Inflammatory macrophage treated with lipopolysaccharide for 1 hour (primary cell): ENCODE measurements around the gene TRDN.
"Not testable (repeated sequence)": the region's sequence is repeated elsewhere in the genome, so short reads cannot be mapped to it uniquely, and the experiment has no call there.

Experiments
- DNase-seq, 2 donors: peaks; one replicate each; pipeline ENCODE4 v3.0.0-alpha.2; 2020 to 2022

TRDN gene

GRCh38 chr6:123393331-123393730 is 243.4 kb downstream of the TRDN start:
- no peak for DNase-seq

DNA sequence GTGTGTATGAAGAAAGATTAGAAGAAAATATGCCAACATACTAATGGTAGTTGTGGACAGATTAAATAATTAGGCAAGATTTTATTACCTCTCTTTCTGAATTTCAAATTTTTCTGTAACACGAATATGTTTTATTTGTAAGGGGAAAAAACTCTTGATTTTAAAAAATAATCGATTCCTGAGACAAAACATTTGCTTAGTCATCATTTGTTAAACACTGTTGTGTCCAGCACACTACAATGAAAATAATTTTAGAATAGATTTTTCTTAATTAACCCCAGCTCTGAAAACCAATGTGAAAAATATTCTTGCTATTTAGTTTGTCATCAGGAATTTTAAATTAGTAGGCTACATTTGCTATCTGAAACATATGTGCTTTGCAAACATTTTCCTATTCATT is 253.0 kb downstream of the TRDN start:
- DNase-seq: no peak

GRCh38 chr6:123380257-123380656 is 256.5 kb downstream of the TRDN start:
- DNase-seq: no peak

DNA sequence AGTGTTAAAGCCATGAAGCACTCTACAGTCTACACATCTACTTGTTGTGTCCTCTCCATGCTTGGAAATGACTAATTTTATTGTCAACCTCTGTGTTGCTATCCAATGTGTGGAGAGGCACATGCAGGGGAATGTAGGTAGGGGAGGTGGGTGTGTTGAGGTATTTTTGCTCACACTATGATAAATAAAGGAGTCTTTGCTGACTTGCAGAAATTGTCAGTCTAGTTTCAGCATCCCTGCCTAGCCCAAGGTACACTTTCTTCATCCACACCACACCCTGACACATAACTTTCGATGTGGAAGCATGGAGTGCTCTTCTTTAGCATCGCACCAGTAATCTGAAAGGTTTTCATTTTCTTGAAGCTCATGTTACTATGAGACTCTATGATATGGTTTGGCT is 264.0 kb downstream of the TRDN start:
- no peak for DNase-seq

DNA sequence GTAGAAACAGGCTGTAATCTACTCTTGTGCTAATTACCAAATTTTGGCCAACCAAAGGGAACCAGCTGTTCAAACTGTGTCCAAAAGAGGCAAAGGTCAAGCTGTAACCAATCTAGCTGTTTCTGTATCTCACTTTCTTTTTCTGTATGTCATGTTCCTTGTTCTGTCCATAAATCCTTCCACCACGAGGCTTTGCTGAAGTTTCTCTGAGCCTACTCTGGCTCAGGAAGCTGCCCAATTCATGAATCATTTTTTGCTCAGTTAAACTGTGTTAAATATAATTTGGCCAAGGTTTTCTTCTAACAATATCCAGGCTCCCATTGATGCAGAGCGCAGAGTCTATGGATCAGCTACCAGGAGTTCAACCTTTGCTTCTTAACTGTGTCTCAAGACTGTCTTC is 272.8 kb downstream of the TRDN start:
- no peak for DNase-seq

GRCh38 chr6:123360359-123360758 is 276.4 kb downstream of the TRDN start:
- no peak for DNase-seq

DNA sequence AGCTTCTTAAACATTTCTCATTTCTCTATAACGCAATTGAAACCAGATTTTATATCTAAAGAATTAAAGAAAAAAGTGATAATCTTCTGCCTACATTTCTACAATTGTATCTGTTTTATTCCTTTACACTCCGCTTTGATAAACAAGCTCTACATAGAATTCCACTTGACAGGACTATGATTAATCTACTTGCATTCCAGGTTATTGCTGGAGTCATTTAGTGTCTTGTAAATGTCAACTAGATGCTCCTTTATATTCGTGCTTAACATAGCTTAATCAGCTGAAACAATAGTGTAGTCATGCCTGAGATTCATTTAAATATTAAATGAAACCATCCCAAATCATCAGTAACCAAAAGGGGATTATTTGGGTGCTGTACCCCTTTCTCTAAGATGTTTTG is 284.0 kb downstream of the TRDN start:
- no peak for DNase-seq

DNA sequence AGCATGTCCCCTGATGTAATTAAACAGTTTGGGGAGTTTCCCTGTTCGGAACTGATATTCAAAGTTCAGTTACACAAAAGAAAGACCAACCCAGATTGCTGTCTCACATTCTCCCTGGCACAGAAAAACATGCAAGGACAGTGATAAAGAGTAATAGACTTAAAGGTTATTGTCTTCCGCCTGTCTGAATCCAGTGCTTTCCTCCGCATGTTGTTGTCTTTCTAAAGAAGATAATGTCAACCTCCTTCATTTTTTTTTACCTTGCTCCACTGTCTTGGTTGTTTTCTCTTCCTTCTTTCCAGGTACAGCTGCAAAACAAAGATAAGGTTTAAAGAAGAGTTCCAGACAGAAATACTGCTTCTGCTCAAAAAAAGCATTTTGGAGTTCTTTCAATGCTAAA is 284.5 kb downstream of the TRDN start:
- DNase-seq: no peak

DNA sequence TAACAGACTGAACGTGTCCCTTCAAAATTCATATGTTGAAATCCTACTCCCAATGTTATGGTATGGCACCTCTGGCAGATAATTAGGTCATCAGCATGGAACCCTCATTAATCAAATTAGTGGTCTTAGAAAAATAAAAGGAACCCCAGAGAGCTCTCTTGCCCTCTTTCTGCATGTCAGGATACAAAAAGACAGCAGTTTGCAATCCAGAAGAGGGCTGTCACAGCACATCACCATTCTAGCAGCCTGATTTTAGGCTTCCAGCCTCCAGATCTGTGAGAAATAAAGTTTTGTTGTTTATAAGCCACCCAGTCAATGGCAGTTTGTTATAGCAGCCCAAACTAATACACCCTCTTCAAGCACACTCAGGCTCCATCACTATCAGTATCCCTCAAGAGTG is 292.9 kb downstream of the TRDN start:
- no peak for DNase-seq

GRCh38 chr6:123338394-123338793 is 298.4 kb downstream of the TRDN start:
- DNase-seq: no peak

- no peak for DNase-seq
Measured at GRCh38 chr6:123333000-123333756, 303.6 kb downstream of the TRDN start.

GRCh38 chr6:123332070-123332469 is 304.7 kb downstream of the TRDN start:
- no peak for DNase-seq

- DNase-seq: no peak
Measured at GRCh38 chr6:123329337-123329736, 307.4 kb downstream of the TRDN start.

DNA sequence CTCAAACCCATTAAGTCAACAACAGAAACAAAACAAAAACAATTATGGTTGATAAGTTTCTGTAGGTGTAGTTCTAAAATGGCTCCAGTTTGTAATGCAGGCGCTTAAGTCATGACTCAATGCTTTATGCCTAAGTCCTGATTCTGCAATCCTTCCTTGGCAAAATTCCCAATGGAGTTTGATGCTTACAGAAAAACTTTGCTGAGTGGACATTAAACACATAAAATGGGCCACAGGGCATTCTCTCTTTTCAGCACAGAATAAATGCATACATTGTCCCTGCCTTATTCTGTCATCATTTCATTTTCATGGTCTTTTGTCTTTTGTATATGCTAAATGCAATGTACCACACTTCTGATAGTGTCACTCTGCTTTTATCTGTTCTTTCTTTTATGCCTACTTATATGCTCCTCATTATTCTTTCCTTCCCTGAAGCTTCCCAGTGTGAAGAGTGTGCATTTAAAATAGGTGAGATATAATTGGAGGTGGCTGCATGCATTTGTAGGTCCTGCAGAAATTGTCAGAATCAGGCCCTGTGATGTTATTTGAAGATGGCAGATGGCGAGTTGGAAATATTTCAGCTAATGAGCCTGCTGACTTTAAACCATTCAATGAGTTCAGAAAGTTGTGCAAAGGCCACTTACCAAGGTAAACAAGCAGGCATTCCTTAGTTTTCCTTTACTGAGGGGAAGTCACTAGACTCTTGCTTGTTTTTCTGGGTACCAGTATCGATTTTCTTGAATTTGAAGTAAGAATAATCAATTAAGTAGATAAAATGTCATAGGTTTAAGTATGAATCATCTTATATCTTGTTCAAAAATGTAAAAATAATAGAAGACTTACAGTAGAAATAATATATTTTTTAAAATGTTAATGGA is 313.1 kb downstream of the TRDN start:
- no peak for DNase-seq

DNA sequence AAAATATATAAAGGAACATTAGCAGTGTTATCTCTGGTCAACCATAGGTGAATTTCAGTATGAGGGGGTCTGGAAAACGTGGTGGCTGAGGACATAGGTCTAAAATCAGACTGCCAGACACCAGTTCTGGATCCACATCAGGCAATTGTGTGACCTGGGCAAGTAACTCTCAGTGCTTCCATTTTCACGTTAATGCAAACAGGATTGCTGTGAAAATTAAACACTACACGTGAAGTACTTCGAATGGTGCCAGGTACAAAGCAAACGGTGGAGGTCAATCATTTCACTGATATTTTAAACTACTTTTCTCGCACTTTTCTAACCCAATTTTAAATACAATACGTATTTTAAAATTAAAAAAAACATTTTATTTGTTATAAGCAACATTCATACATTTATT is 315.7 kb downstream of the TRDN start:
- DNase-seq: no peak

DNA sequence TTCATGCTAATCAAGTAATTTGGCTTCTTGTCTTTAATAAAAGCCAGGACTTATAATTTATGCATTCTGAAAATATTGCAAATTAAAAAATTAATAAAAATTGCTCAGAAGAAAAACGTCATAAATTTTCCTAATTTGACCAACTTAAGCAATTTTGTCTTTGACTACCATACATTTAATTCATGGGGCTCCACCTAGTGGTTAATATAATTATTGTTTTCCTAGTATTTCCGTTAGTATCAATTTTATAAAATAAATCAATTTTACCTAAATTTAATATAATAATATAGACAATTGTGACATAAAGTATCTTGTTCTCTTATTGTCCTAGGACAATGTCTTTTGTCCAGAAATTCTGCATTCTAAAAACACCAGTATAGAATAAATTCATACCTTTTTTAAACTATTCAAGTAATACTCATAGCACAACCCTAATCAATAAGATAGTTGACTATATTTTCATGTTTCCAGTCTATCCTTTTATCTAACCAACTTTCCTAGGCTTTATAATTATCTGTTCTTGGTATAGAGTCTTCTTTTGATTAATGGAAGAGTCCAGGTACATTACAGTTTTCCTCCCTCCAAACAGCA is 319.9 kb downstream of the TRDN start:
- DNase-seq: peak; percentile 2 to 69

DNA sequence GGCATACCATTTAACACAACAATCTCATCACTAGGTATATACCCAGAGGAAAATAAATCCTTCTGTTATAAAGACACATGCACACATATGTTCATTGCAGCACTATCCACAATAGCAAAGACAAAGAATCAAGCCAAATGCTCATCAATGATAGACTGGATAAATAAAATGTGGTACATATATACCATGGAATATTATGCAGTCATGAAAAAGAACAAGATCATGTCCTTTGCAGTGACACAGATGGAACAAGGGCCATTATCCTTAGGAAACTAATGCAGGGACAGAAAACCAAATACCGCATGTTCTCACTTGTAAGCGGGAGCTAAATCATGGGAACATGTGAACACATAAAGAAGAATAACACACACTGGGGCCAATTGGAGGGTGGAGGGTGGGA is 322.3 kb downstream of the TRDN start:
- not testable (repeated sequence) for DNase-seq

- DNase-seq: no peak
Measured at GRCh38 chr6:123309130-123309529, 327.6 kb downstream of the TRDN start.

DNA sequence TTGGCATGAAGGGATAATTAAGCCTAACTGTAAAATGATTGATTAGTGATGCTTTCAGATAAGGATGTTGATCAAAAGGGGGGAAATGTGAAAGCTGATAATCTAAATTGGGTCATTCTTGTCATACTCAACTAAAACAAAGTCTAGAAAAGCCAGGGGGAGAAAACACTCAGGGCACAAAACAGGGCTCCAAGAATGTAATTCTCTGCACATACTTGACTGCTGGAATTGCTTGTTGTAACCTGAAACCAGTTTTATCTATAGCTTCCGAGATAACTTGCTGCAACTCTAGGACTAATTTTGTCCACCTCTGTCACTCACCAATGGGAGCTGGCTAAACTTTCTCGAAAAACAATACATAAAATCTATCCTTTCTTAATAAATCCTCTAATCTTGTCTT is 330.4 kb downstream of the TRDN start:
- no peak for DNase-seq

DNA sequence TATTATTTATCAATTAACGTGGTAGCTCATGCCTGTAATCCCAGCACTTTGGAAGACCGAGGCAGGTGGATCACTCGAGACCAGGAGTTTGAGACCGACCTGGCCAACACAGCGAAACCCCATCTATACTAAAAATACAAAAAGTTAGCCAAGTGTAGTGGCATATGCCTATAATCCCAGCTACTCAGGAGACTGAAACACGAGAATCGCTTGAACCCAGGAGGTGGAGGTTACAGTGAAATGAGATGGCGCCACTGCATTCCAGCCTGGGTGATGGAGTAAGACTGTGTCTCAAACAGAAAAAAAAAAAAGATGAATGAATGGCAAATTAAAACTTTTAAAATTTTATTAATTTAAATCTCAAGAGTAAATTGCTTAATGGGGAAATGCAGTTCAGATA is 341.1 kb downstream of the TRDN start:
- no peak for DNase-seq

GRCh38 chr6:123295181-123295580 is 341.6 kb downstream of the TRDN start:
- DNase-seq: no peak

GRCh38 chr6:123288649-123289048 is 348.1 kb downstream of the TRDN start:
- no peak for DNase-seq

GRCh38 chr6:123276546-123276980 is 360.2 kb downstream of the TRDN start:
- DNase-seq: no peak

- DNase-seq: no peak
Measured at GRCh38 chr6:123263981-123264380, 372.8 kb downstream of the TRDN start.
